Activated naive CD4-positive, alpha-beta T cell treated with anti-CD3 and anti-CD28 coated beads for 36 hours (primary cell): ENCODE data around the gene S100A3. TPM values are rescaled to one million over a fixed set of nuclear protein-coding genes. Genes with fewer than 3 reads are reported as not detected.

Source experiments
- CTCF ChIA-PET: fragments of 350-600 bp; sonication (Branson Sonifier 250); formaldehyde crosslinking; loops from one replicate; lab custom pipeline; 2021; ENCODE audit warnings: antibody characterized with exemption; lab: Charles Lee
- DNase-seq: peaks from one replicate; pipeline ENCODE4 v3.0.0-alpha.2; 2020
- H3K27ac Mint-ChIP-seq: one replicate; pipeline ENCODE4 v1.8.0; 2021; ENCODE audit warnings: mild to moderate bottlenecking, mixed read lengths
- H3K27me3 Mint-ChIP-seq: one replicate; pipeline ENCODE4 v1.8.0; 2021; ENCODE audit warnings: low read depth, mixed read lengths
- H3K36me3 Mint-ChIP-seq: one replicate; pipeline ENCODE4 v1.8.0; 2021; ENCODE audit warnings: low read depth, mixed read lengths
- H3K4me1 Mint-ChIP-seq: one replicate; pipeline ENCODE4 v1.8.0; 2021; ENCODE audit warnings: low read depth, mixed read lengths
- H3K4me3 Mint-ChIP-seq: one replicate; pipeline ENCODE4 v1.8.0; 2021; ENCODE audit warnings: mild to moderate bottlenecking, moderate library complexity, mixed read lengths
- H3K9me3 Mint-ChIP-seq: one replicate; pipeline ENCODE4 v1.8.0; 2021; ENCODE audit warnings: mixed read lengths
- intact Hi-C: fragments of 100-400 bp; cut with micrococcal nuclease; formaldehyde crosslinking; loops from one replicate; pipeline ENCODE4 v1.15.1; 2023
- total RNA-seq, 2 experiments: library from RNA; stranded (reverse); gene quantifications; one replicate each; pipeline ENCODE4 v1.2.3, GENCODE V29; 2021

Gene S100A3
- total RNA-seq, 2 experiments from 2014 or later, result not detected

GRCh38 chr1:153536671-153537375 lies 12.2 kb downstream of the S100A3 start:
- Mint-ChIP-seq H3K27me3 (no peaks in the 10 kb centered on the region), H3K4me1 (peaks cover 70% of the 10 kb centered on the region), H3K27ac (peak overlapping the region; percentile 94), H3K4me3 (peak overlapping the region; percentile 81), H3K36me3 (peaks cover 7% of the 10 kb centered on the region), H3K9me3 (no peaks in the 10 kb centered on the region)
- CTCF ChIA-PET, result interaction anchor here (5.7 to 6.4 kb wide), 2 partner anchors 27 to 34 kb away, joined by 71 to 207 read pairs; no protein-coding TSS in a partner anchor
- intact Hi-C loops, result loop anchor here (1.0 to 10.0 kb wide), 3 partner anchors 97 to 618 kb away; partner anchors contain the start of genes CHTOP, CREB3L4, NUP210L and SLC39A1
- no peak for DNase-seq

GRCh38 chr1:153536012-153536670 lies 12.9 kb downstream of the S100A3 start:
- peak overlapping the region; percentile 86 for H3K4me3 Mint-ChIP-seq
- peaks cover 7% of the 10 kb centered on the region for H3K36me3 Mint-ChIP-seq
- intact Hi-C loops, result loop anchor here (1.0 to 10.0 kb wide), 3 partner anchors 98 to 619 kb away; partner anchors contain the start of genes CHTOP, CREB3L4, NUP210L and SLC39A1
- H3K27ac Mint-ChIP-seq, result peak overlapping the region; percentile 94
- DNase-seq, result peak; percentile 85
- H3K4me1 Mint-ChIP-seq, result peaks cover 70% of the 10 kb centered on the region
- CTCF ChIA-PET, result interaction anchor here (0.9 to 6.4 kb wide), 6 partner anchors 8 to 35 kb away, joined by 3 to 207 read pairs (median 10); partner anchors contain the start of gene S100A4
- no peaks in the 10 kb centered on the region for H3K9me3 Mint-ChIP-seq
- H3K27me3 Mint-ChIP-seq, result no peaks in the 10 kb centered on the region

- Mint-ChIP-seq H3K27me3 (no peaks in the 10 kb centered on the region), H3K4me3 (peak within 1 kb of the TSS; percentile 86), H3K9me3 (no peaks in the 10 kb centered on the region), H3K36me3 (peaks cover 7% of the 10 kb centered on the region), H3K4me1 (peaks cover 68% of the 10 kb centered on the region), H3K27ac (peak within 1 kb of the TSS; percentile 94)
- CTCF ChIA-PET, result interaction anchor here (0.8 to 6.4 kb wide), 8 partner anchors 9 to 35 kb away, joined by 3 to 207 read pairs (median 7); partner anchors contain the start of gene S100A4
- peak; percentile 66 for DNase-seq
- intact Hi-C loops, result loop anchor here (1.0 to 10.0 kb wide), 3 partner anchors 99 to 619 kb away; partner anchors contain the start of genes CHTOP, CREB3L4, NUP210L and SLC39A1
These were observed 13.6 kb downstream of the S100A3 start, which contains the start of gene S100A6 for GRCh38 chr1:153535242-153536011. Gene S100A6 (minus strand): TSS chr1:153535991. CDS start chr1:153535339, 652 bp downstream.

GRCh38 chr1:153534925-153535241 lies 14.2 kb downstream of the S100A3 start:
- Mint-ChIP-seq H3K4me1 (peaks cover 64% of the 10 kb centered on the region), H3K27ac (peak overlapping the region; percentile 94), H3K36me3 (peaks cover 7% of the 10 kb centered on the region), H3K9me3 (no peaks in the 10 kb centered on the region), H3K27me3 (no peaks in the 10 kb centered on the region), H3K4me3 (peak overlapping the region; percentile 86)
- intact Hi-C loops, result loop anchor here (10.0 kb wide), 2 partner anchors 430 to 620 kb away; partner anchors contain the start of genes CREB3L4, NUP210L and SLC39A1
- no peak for DNase-seq
- CTCF ChIA-PET, result interaction anchor here (0.8 to 6.4 kb wide), 8 partner anchors 9 to 36 kb away, joined by 3 to 207 read pairs (median 7); partner anchors contain the start of gene S100A4

GRCh38 chr1:153534226-153534924 lies 14.7 kb downstream of the S100A3 start:
- Mint-ChIP-seq H3K27ac (peak overlapping the region; percentile 96), H3K4me1 (peaks cover 59% of the 10 kb centered on the region), H3K4me3 (peak overlapping the region; percentile 86), H3K36me3 (peaks cover 7% of the 10 kb centered on the region), H3K9me3 (no peaks in the 10 kb centered on the region), H3K27me3 (no peaks in the 10 kb centered on the region)
- CTCF ChIA-PET, result interaction anchor here (1.1 to 6.4 kb wide), 8 partner anchors 10 to 137 kb away, joined by 3 to 207 read pairs (median 11); partner anchors contain the start of gene S100A4
- no peak for DNase-seq
- intact Hi-C loops, result loop anchor here (10.0 kb wide), 2 partner anchors 430 to 620 kb away; partner anchors contain the start of genes CREB3L4, NUP210L and SLC39A1

GRCh38 chr1:153533689-153534201 lies 15.3 kb downstream of the S100A3 start:
- CTCF ChIA-PET, result interaction anchor here (0.6 to 6.4 kb wide), 22 partner anchors 8 to 600 kb away, joined by 3 to 207 read pairs (median 8); partner anchors contain the start of genes CHTOP, S100A2, S100A4 and S100A5
- Mint-ChIP-seq H3K4me1 (peaks cover 56% of the 10 kb centered on the region), H3K27me3 (no peaks in the 10 kb centered on the region), H3K36me3 (peaks cover 7% of the 10 kb centered on the region), H3K4me3 (peak overlapping the region; percentile 51), H3K27ac (peak overlapping the region; percentile 96), H3K9me3 (no peaks in the 10 kb centered on the region)
- DNase-seq, result no peak
- intact Hi-C loops, result loop anchor here (1.0 to 10.0 kb wide), 5 partner anchors 12 to 621 kb away; partner anchors contain the start of genes CREB3L4, NUP210L, S100A4 and SLC39A1

GRCh38 chr1:153532769-153533599 lies 16.1 kb downstream of the S100A3 start:
- H3K27me3 Mint-ChIP-seq, result no peaks in the 10 kb centered on the region
- no peaks in the 10 kb centered on the region for H3K9me3 Mint-ChIP-seq
- H3K4me3 Mint-ChIP-seq, result peak overlapping the region; percentile 51
- peaks cover 54% of the 10 kb centered on the region for H3K4me1 Mint-ChIP-seq
- peak overlapping the region; percentile 96 for H3K27ac Mint-ChIP-seq
- peak; percentile 90 for DNase-seq
- intact Hi-C loops, result loop anchor here (1.0 to 10.0 kb wide), 7 partner anchors 12 to 622 kb away; partner anchors contain the start of genes CREB3L4, NUP210L, S100A4 and SLC39A1
- H3K36me3 Mint-ChIP-seq, result peaks cover 7% of the 10 kb centered on the region
- CTCF ChIA-PET, result interaction anchor here (0.6 to 6.4 kb wide), 27 partner anchors 8 to 601 kb away, joined by 3 to 207 read pairs (median 5); partner anchors contain the start of genes CHTOP, S100A2, S100A4 and S100A5

GRCh38 chr1:153532181-153532580 lies 16.9 kb downstream of the S100A3 start:
- intact Hi-C loops, result loop anchor here (1.0 to 10.0 kb wide), 4 partner anchors 21 to 623 kb away; partner anchors contain the start of genes CREB3L4, NUP210L and SLC39A1
- peak; percentile 78 for DNase-seq
- peak overlapping the region; percentile 51 for H3K4me3 Mint-ChIP-seq

GRCh38 chr1:153531638-153532037 lies 17.4 kb downstream of the S100A3 start:
- DNase-seq, result no peak
- no peaks in the 10 kb centered on the region for H3K9me3 Mint-ChIP-seq
- intact Hi-C loops, result loop anchor here (1.0 to 10.0 kb wide), 4 partner anchors 20 to 623 kb away; partner anchors contain the start of genes CREB3L4, NUP210L and SLC39A1
- CTCF ChIA-PET, result interaction anchor here (0.8 to 6.4 kb wide), 15 partner anchors 9 to 265 kb away, joined by 3 to 207 read pairs (median 9); partner anchors contain the start of genes CHTOP, ILF2, S100A2 and S100A4
- peaks cover 7% of the 10 kb centered on the region for H3K36me3 Mint-ChIP-seq
- no peak overlapping the region for H3K4me3 Mint-ChIP-seq
- peaks cover 51% of the 10 kb centered on the region for H3K4me1 Mint-ChIP-seq
- H3K27ac Mint-ChIP-seq, result peak overlapping the region; percentile 96
- H3K27me3 Mint-ChIP-seq, result no peaks in the 10 kb centered on the region

More at GRCh38 chr1:153532181-153532580, 16.9 kb downstream of the S100A3 start:
- Mint-ChIP-seq H3K9me3 (no peaks in the 10 kb centered on the region), H3K27me3 (no peaks in the 10 kb centered on the region), H3K4me1 (peaks cover 54% of the 10 kb centered on the region), H3K27ac (peak overlapping the region; percentile 96), H3K36me3 (peaks cover 7% of the 10 kb centered on the region)
- CTCF ChIA-PET, result interaction anchor here (0.6 to 6.4 kb wide), 22 partner anchors 9 to 265 kb away, joined by 3 to 207 read pairs (median 5); partner anchors contain the start of genes CHTOP, ILF2, S100A2 and S100A4
